HuH-7.5 (cell line): ENCODE measurements around the gene GPM6B.

ENCODE experiments used
- DNase-seq: peaks from one replicate; pipeline ENCODE4 v3.0.0; 2011; ENCODE audit warnings: low spot score

Gene GPM6B

DNA sequence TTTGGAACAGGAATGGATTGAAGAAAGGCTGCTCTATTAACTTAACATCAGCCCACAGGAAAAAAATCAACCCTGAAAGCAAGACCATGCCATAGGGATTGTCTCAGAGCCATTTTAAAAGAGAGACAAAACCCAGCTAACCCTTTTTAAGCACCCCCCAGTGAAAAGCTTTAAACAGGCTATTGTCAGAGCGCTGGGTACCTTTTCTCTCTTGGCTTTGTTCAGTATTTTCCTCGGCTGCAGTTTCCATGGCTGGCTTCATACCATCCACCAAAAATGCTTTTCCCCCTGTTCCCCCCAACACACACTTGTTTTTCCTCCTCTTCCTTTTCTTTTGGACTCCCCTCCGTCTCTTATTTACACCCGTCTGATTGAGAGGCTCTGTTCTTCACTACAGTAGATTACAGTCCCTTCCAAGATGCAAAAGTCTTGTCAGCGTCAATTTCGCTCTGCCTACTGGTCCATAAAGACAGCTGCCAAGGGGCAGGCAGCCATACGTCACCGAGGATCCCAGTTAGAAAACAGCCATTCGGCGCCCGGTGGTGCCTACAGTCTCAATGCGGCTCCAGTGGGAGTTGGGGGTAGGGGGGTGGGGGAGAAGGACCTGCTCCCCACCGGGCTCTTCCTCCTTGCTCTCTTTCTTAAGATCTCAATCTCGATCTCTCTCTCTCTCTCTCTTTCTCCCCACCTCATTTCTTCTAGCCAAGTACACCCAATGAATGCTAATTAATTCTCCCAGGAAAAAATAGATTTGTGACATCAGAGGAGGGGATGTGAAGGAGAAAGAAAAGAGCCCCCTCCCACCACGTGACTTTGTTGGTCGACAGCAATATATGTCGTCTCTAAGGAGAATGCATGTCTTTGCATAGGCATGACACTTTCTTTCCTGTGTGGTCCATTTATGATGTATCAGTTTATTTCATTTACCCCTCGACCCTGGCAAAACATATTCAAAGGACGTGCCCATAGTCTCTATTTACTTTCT, at the start of gene GPM6B:
GPM6B (minus strand) TSS at position 451 of the 985 bp plus-strand sequence; CDS start at position 262, 189 bp downstream.
- no peak for DNase-seq

- DNase-seq, result no peak
Observed at GRCh38 chrX:13864264-13864663, 47.4 kb upstream of the GPM6B start.

GRCh38 chrX:13863324-13863723, 46.4 kb upstream of the GPM6B start:
- DNase-seq, result no peak

- DNase-seq, result no peak
Observed at GRCh38 chrX:13859724-13860123, 42.8 kb upstream of the GPM6B start.

GRCh38 chrX:13857804-13858203, 40.9 kb upstream of the GPM6B start:
- no peak for DNase-seq

GRCh38 chrX:13855689-13856450, 39.0 kb upstream of the GPM6B start:
- no peak for DNase-seq

DNA sequence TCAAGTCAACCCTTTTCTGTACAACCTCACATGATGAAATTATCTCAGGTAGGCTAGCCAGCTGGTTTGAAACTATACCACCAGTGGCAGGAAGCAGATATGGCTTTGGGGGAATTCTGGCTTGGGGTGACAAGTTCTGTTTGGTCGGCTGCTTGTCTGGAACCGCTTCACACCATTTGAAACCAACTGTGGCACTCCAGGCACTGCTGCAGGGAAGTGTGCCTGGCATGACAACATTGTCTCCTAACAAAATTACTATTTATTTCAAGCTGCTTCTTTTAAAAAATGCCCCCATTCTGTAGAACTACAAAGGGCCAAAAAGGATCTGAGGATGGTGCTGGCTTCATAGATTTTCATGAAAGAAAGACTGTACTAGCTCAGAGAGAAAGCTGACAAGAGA, 37.1 kb upstream of the GPM6B start:
- no peak for DNase-seq

DNA sequence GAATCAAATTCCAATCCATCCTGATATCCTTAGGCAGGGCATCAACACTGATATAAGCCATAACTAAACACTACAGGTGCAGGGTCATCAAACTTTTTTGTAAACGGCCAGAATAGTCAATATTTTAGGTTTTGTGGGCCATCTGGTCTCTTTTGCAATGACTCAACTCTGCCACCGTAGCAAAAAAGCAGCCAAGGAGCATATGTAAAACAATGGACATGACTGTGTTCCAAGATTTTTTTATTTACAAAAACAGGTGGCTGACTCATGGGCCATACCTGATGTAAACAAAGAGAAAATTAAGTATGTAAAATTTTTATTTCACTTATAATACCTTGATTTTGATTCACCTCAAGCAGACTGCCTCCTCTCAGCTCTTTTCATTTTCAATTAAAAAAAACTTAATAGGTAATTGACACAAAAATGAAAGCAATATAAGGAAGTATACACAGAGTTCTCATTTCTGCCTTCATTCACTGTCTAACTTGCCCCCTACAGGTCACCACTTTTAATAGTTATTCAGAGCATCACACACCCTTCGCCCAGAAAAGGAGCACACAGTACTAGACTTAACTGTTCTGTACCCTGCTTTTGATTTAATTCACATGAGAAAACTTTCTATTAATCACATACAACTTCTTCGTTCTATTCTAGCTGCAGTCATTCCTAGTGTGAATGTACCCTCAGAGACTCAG, 35.3 kb upstream of the GPM6B start:
- DNase-seq, result no peak

- no peak for DNase-seq
Observed at GRCh38 chrX:13845721-13846378, 29.0 kb upstream of the GPM6B start.

GRCh38 chrX:13843150-13843721, 26.3 kb upstream of the GPM6B start:
- no peak for DNase-seq

- DNase-seq, result no peak
Observed at GRCh38 chrX:13840121-13840520, 23.2 kb upstream of the GPM6B start.

DNA sequence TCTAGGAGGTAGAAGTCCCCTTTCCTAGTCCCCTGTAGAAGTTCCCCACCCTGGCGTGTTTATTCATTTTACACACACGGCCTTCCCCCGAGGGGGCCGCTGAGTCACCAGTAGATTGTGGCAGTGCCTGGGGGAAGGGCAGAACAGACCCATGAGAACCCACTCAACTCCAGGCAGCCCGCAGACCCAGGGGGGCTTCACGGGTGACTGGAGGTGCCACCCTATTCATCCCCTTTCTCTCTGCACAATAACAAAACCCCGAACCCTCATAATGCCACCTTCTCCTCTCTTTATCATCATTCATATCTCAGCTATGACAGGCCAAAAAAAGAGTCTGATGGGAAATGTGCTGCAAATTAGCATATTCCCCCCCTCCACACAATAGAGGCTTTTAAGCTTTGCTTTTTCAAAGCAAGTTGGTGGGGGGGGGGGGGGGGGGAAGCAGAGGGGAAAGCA, 20.4 kb upstream of the GPM6B start:
- no peak for DNase-seq

- no peak for DNase-seq
Observed at GRCh38 chrX:13836575-13836974, 19.7 kb upstream of the GPM6B start.

DNA sequence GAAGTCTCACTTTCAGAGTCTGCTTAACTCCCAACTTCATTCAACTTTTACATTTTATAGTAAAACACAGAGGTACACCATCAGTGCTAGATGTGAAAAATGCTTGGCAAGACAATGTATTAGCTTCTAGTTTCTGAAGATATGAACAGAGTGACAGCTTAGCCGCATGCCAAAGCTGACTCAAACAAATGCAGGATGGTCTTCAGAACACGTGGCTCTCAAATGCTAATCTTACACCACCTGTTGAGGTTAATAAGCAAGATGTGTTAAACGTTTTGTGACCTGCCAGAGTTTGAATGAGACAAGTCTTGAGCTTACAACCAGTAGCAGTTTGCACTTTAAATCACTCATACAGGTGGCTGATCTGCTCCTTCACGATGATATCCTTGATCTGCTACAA, 18.9 kb upstream of the GPM6B start:
- DNase-seq, result no peak

- no peak for DNase-seq
Observed at GRCh38 chrX:13834355-13834754, 17.5 kb upstream of the GPM6B start.

GRCh38 chrX:13829983-13830382, 13.1 kb upstream of the GPM6B start:
- no peak for DNase-seq

DNA sequence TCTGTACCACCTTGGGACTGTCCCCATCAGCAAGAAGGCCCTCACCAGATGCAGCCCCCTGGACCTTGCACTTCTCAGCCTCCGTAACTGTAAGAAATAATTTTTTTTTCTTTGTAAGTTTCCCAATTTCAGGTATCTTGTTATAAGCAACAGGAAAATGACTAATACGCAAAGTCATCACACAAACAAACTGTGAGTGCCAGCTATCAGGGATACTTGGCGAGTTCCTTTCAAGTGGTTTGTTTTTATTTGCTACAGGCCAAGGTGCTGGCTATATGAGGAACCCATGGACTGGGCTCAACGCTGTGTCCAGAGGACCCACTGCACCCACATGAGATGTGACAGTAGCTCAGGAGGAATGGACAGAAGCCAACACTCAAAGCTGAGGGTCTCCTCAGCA, 11.5 kb upstream of the GPM6B start:
- no peak for DNase-seq

DNA sequence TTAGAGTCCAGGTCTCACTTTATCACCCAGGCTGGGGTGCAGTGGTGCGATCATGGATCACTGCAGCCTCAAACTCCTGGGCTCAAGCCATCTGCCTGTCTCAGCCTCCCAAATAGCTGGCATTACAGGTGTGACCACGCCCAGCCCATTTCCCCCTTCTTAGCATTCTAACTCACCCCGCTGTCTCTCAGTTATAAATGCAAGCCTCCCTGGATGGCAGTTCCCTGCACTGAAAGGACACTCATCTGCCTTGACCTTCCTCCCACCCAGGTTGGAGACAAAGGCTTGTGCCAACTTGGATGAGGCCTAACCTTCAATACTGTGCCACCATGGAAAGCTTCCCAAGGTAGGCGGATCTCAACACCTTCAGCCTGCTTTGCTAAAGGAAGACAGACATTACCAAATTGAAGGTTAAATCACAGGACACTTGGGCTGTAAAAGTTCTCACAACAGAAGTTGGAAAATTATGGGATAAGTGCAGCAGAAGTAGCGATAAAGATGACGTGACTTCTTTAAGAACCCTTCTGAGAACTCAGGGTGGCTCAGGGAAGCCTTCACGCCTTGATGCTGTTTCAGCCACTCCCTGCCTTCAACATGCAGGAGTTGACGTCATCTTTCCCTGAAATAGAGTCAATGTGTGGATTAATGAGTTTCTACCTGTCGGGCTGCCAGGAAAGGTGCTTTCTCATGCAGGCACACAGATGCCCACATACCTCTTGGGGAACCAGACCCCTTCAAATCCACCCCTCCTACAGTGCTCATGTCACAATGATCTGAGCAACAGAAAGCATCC, 10.6 kb upstream of the GPM6B start:
- DNase-seq, result no peak

DNA sequence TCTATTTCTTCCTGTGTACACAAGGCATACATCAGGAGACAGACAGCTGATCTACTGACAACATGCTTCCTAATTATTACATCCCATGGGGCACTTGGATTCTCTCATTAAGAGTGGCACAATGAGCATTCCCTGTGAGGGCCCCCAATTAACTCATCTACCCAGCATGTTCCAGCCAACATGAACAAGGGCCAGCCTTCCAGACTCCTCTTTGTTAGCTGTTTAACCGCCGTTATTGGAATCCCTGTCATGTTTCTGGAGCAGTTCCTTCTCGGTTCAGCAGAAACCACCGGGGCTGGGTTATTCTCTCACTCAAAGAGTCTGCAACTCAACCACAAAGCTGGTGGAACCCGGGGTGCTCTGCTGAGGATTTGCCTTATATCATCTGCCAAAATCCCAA, 9.9 kb upstream of the GPM6B start:
- no peak for DNase-seq

DNA sequence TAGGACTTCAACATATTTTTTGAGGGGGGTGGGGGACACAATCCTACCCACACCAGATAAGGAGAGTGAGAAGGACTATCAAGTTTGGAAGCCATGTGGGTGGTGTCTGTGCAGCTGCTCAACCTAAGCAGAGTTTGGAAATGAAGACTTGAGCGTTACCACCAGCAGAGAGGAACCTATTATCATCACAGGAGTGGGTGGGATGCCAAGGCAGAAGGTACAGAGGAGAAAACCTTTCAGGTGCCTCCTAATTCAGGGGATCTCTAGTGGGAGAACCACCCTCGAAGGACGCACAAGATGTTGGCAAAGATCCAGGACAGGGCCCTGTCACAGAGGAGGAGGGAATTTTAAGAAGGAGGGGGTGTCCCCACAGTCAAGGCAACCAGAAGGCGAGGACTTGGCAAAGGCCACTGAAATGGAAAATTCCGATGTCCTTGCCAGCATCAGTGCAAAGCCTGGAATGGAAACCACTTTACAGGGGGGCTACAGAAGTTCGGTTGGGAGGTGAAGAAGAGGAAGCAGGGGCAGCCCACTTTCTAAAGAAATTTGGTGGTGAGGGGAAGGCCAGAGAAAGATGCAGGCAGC, 8.4 kb upstream of the GPM6B start:
- no peak for DNase-seq
